ENCODE results near the gene APOH. TPM values are rescaled to one million over a fixed set of nuclear protein-coding genes. Genes with fewer than 3 reads are reported as not detected.

Gene APOH
- total and polyA plus RNA-seq, 2 of the 8 experiments (the other 6 are each of a cell fraction or from before 2014, with no cell fraction given) = not detected

DNA sequence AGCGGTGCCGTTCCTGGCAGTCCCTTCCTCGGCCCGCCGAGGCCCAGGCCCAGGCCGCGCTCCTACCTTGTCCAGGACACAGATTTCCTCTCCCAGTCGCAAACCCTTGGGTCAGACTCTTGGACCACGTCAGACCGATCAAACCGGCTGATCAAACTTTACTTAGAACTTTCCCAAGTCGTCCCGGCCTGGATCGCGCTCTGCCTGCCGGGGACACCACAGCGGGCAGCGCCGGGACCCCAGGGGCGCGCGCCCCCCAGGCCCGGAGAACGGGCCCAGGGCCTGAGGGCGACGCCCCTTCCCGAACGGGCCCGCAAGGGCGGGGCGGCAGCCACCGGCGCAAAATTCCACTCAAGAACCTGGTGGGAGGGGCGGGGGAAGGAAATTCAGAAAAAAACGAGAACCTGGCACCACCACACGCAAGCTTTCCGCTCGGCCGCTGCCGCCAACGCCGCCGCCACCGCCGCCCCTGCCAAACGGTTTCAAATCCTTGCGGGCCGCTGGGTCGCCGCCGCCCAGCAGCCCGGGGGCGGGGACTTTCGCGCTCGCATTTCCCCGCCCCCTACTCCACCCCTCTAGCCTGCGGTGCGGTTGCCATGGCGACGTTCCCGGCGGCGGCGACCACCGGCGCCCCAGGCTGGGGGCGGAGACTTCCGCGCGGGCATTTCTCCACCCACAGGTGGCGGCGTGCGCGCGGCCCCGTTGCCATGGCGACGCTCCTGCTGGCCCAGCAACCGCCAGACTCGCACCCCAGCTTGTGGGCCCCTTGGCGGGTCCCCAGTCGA lies 37.4 kb downstream of the APOH start, which contains the start of gene CEP112 (continued):
- TF ChIP-seq, protein P1, sequence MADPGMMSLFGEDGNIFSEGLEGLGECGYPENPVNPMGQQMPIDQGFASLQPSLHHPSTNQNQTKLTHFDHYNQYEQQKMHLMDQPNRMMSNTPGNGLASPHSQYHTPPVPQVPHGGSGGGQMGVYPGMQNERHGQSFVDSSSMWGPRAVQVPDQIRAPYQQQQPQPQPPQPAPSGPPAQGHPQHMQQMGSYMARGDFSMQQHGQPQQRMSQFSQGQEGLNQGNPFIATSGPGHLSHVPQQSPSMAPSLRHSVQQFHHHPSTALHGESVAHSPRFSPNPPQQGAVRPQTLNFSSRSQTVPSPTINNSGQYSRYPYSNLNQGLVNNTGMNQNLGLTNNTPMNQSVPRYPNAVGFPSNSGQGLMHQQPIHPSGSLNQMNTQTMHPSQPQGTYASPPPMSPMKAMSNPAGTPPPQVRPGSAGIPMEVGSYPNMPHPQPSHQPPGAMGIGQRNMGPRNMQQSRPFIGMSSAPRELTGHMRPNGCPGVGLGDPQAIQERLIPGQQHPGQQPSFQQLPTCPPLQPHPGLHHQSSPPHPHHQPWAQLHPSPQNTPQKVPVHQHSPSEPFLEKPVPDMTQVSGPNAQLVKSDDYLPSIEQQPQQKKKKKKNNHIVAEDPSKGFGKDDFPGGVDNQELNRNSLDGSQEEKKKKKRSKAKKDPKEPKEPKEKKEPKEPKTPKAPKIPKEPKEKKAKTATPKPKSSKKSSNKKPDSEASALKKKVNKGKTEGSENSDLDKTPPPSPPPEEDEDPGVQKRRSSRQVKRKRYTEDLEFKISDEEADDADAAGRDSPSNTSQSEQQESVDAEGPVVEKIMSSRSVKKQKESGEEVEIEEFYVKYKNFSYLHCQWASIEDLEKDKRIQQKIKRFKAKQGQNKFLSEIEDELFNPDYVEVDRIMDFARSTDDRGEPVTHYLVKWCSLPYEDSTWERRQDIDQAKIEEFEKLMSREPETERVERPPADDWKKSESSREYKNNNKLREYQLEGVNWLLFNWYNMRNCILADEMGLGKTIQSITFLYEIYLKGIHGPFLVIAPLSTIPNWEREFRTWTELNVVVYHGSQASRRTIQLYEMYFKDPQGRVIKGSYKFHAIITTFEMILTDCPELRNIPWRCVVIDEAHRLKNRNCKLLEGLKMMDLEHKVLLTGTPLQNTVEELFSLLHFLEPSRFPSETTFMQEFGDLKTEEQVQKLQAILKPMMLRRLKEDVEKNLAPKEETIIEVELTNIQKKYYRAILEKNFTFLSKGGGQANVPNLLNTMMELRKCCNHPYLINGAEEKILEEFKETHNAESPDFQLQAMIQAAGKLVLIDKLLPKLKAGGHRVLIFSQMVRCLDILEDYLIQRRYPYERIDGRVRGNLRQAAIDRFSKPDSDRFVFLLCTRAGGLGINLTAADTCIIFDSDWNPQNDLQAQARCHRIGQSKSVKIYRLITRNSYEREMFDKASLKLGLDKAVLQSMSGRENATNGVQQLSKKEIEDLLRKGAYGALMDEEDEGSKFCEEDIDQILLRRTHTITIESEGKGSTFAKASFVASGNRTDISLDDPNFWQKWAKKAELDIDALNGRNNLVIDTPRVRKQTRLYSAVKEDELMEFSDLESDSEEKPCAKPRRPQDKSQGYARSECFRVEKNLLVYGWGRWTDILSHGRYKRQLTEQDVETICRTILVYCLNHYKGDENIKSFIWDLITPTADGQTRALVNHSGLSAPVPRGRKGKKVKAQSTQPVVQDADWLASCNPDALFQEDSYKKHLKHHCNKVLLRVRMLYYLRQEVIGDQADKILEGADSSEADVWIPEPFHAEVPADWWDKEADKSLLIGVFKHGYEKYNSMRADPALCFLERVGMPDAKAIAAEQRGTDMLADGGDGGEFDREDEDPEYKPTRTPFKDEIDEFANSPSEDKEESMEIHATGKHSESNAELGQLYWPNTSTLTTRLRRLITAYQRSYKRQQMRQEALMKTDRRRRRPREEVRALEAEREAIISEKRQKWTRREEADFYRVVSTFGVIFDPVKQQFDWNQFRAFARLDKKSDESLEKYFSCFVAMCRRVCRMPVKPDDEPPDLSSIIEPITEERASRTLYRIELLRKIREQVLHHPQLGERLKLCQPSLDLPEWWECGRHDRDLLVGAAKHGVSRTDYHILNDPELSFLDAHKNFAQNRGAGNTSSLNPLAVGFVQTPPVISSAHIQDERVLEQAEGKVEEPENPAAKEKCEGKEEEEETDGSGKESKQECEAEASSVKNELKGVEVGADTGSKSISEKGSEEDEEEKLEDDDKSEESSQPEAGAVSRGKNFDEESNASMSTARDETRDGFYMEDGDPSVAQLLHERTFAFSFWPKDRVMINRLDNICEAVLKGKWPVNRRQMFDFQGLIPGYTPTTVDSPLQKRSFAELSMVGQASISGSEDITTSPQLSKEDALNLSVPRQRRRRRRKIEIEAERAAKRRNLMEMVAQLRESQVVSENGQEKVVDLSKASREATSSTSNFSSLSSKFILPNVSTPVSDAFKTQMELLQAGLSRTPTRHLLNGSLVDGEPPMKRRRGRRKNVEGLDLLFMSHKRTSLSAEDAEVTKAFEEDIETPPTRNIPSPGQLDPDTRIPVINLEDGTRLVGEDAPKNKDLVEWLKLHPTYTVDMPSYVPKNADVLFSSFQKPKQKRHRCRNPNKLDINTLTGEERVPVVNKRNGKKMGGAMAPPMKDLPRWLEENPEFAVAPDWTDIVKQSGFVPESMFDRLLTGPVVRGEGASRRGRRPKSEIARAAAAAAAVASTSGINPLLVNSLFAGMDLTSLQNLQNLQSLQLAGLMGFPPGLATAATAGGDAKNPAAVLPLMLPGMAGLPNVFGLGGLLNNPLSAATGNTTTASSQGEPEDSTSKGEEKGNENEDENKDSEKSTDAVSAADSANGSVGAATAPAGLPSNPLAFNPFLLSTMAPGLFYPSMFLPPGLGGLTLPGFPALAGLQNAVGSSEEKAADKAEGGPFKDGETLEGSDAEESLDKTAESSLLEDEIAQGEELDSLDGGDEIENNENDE (IDR thresholded peaks at IDR 0.05; ENCODE audit: insufficient replicate concordance, low read length) = no peak
- peak; percentile 75 for TF ChIP-seq ASH2L (IDR thresholded peaks at IDR 0.05; ENCODE audit: low read length)
- TF ChIP-seq BACH1 (IDR thresholded peaks at IDR 0.05; ENCODE audit: low read length) = 0 out of 2 replicates have a peak, but pooled peaks have one; percentile 2
- TF ChIP-seq, protein P2, sequence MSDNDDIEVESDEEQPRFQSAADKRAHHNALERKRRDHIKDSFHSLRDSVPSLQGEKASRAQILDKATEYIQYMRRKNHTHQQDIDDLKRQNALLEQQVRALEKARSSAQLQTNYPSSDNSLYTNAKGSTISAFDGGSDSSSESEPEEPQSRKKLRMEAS (IDR thresholded peaks at IDR 0.05) = peak; percentile 60; the same call in 1 of the 2 replicates
- TF ChIP-seq PHF8 (conservative IDR thresholded peaks at IDR 0.05; ENCODE audit: low read depth, low read length) = peak; percentile 58
- no peak for TF ChIP-seq SRF (IDR thresholded peaks at IDR 0.05; ENCODE audit: low read depth, low read length)
- peak; percentile 28 for TF ChIP-seq TAF7 (optimal IDR thresholded peaks at IDR 0.05; ENCODE audit: borderline replicate concordance, low read depth, low read length)
- TF ChIP-seq, protein P3, sequence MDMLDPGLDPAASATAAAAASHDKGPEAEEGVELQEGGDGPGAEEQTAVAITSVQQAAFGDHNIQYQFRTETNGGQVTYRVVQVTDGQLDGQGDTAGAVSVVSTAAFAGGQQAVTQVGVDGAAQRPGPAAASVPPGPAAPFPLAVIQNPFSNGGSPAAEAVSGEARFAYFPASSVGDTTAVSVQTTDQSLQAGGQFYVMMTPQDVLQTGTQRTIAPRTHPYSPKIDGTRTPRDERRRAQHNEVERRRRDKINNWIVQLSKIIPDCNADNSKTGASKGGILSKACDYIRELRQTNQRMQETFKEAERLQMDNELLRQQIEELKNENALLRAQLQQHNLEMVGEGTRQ (IDR thresholded peaks at IDR 0.05; ENCODE audit: low read length) = no peak
- TF ChIP-seq RFX5 (IDR thresholded peaks at IDR 0.05; ENCODE audit: borderline replicate concordance, low read depth, low read length) = no peak

Measured in H1 (cell line).